ENCODE data around the gene NADSYN1.
"Not testable (repeated sequence)": the region's sequence is repeated elsewhere in the genome, so short reads cannot be mapped to it uniquely, and the experiment has no call there.

The NADSYN1 gene

GRCh38 chr11:71495286-71496230, 42.6 kb downstream of the NADSYN1 start:
- no peak for DNase-seq

- DNase-seq: no peak
Measured at GRCh38 chr11:71496421-71496820, 43.4 kb downstream of the NADSYN1 start.

- DNase-seq: no peak
Measured at GRCh38 chr11:71498091-71498490, 45.1 kb downstream of the NADSYN1 start.

- no peak for DNase-seq
Measured at GRCh38 chr11:71499125-71499524, 46.1 kb downstream of the NADSYN1 start.

GRCh38 chr11:71499546-71499945, 46.5 kb downstream of the NADSYN1 start:
- DNase-seq: no peak

GRCh38 chr11:71500601-71501021, 47.6 kb downstream of the NADSYN1 start:
- no peak for DNase-seq

GRCh38 chr11:71501071-71501985, 48.3 kb downstream of the NADSYN1 start:
- DNase-seq: no peak

GRCh38 chr11:71502026-71502425, 49.0 kb downstream of the NADSYN1 start:
- no peak for DNase-seq

GRCh38 chr11:71502871-71503435, 50.0 kb downstream of the NADSYN1 start:
- DNase-seq: no peak

- DNase-seq: no peak
Measured at GRCh38 chr11:71504531-71504930, 51.5 kb downstream of the NADSYN1 start.

- DNase-seq: no peak
Measured at GRCh38 chr11:71505001-71505400, 52.0 kb downstream of the NADSYN1 start.

GRCh38 chr11:71505781-71506180, 52.8 kb downstream of the NADSYN1 start:
- no peak for DNase-seq

- no peak for DNase-seq
Measured at GRCh38 chr11:71507102-71507501, 54.1 kb downstream of the NADSYN1 start.

- DNase-seq: peak; percentile 44
Measured at GRCh38 chr11:71518506-71519471, 65.8 kb downstream of the NADSYN1 start.

GRCh38 chr11:71519546-71519945, 66.5 kb downstream of the NADSYN1 start:
- DNase-seq: no peak

- DNase-seq: no peak
Measured at GRCh38 chr11:71525188-71525937, 72.4 kb downstream of the NADSYN1 start.

- DNase-seq: no peak
Measured at GRCh38 chr11:71525938-71526495, 73.0 kb downstream of the NADSYN1 start.

- not testable (repeated sequence) for DNase-seq
Measured at GRCh38 chr11:71526796-71527575, 74.0 kb downstream of the NADSYN1 start, which contains the start of gene KRTAP5-7. Gene KRTAP5-7, plus strand, starts transcription at chr11:71527267. Its CDS starts 34 bp downstream, at chr11:71527301.

- no peak for DNase-seq
Measured at GRCh38 chr11:71527576-71528210, 74.7 kb downstream of the NADSYN1 start.

Measured in activated effector memory CD4-positive, alpha-beta T cell treated with anti-CD3 and anti-CD28 coated beads, Interleukin-2, amount 50 U/mL, for 16 hours (primary cell).